DND-41 (cell line): ENCODE data around the gene TAS1R2.
"Not testable (repeated sequence)": the region's sequence is repeated elsewhere in the genome, so short reads cannot be mapped to it uniquely, and the experiment has no call there.

ENCODE experiments used
- ATAC-seq: fragments of 200-7000 bp; cut with Tn5 transposase; 3 replicates; pipeline ENCODE4 v1.9.1; 2021; ENCODE audit warnings: low read depth; ENCODE audit not compliant: insufficient read depth
- DNase-seq: peaks from one replicate; pipeline ENCODE4 v3.0.0-alpha.2; 2020
- H2AFZ ChIP-seq: 2 replicates; pipeline ENCODE4 v1.6.0; 2012; ENCODE audit warnings: low read depth, low read length
- H3K27ac ChIP-seq: 2 replicates; pipeline ENCODE4 v1.5.1; 2012; ENCODE audit warnings: low read length, inconsistent platforms
- H3K27me3 ChIP-seq: fragments of 200-600 bp; sonication (generic); 2 replicates; pipeline ENCODE4 v1.6.0; 2012; ENCODE audit warnings: low read length, mild to moderate bottlenecking, inconsistent platforms; ENCODE audit not compliant: insufficient read depth, poor library complexity
- H3K36me3 ChIP-seq: 2 replicates; pipeline ENCODE4 v1.5.1; 2012; ENCODE audit warnings: low read length, inconsistent platforms; ENCODE audit not compliant: insufficient read depth
- H3K4me1 ChIP-seq: 2 replicates; pipeline ENCODE4 v1.5.1; 2012; ENCODE audit warnings: mild to moderate bottlenecking, low read length; ENCODE audit not compliant: insufficient read depth
- H3K4me2 ChIP-seq: 2 replicates; pipeline ENCODE4 v1.6.0; 2012; ENCODE audit warnings: mild to moderate bottlenecking, moderate library complexity, low read length, inconsistent platforms; ENCODE audit not compliant: insufficient read depth
- H3K4me3 ChIP-seq, 2 experiments: fragments of 200-600 bp in 1 of 2; shearing (Covaris generic) in 1 of 2; 2 replicates each; pipeline ENCODE4 v1.5.1; 2012 to 2016; ENCODE audit warnings: inconsistent platforms in 2 of 2, low read length in 2 of 2, mild to moderate bottlenecking in 2 of 2, low read depth in 1 of 2, moderate library complexity in 1 of 2
- H3K79me2 ChIP-seq: 2 replicates; pipeline ENCODE4 v1.6.0; 2012; ENCODE audit warnings: low read length, inconsistent platforms; ENCODE audit not compliant: insufficient read depth
- H3K9ac ChIP-seq: 2 replicates; pipeline ENCODE4 v1.6.0; 2012; ENCODE audit warnings: low read depth, mild to moderate bottlenecking, inconsistent platforms, low read length, moderate library complexity
- H3K9me3 ChIP-seq: 2 replicates; pipeline ENCODE4 v1.5.1; 2012; ENCODE audit warnings: low read length, moderate library complexity, mild to moderate bottlenecking, inconsistent platforms; ENCODE audit not compliant: insufficient read depth, severe bottlenecking
- H4K20me1 ChIP-seq: 2 replicates; pipeline ENCODE4 v1.6.0; 2012; ENCODE audit warnings: low read length; ENCODE audit not compliant: insufficient read depth
- CTCF ChIP-seq: IDR thresholded peaks from 2 replicates; pipeline ENCODE4 v1.5.1; 2012; ENCODE audit warnings: borderline replicate concordance, low read length, moderate library complexity, mild to moderate bottlenecking; ENCODE audit not compliant: poor library complexity, severe bottlenecking; ENCODE audit errors: extremely low read depth
- EZH2 ChIP-seq: IDR thresholded peaks from 3 replicates; pipeline ENCODE4 v1.6.1; 2012; ENCODE audit warnings: borderline replicate concordance, low read depth, mild to moderate bottlenecking, moderate library complexity, low read length, inconsistent platforms; ENCODE audit not compliant: severe bottlenecking

TAS1R2 gene

GRCh38 chr1:18854331-18855025 lies 5.0 kb downstream of the TAS1R2 start:
- no peak overlapping the region for H3K9ac ChIP-seq
- no peaks in the 10 kb centered on the region for H3K4me1 ChIP-seq
- TF ChIP-seq CTCF (no peak), EZH2 (no peak)
- H3K27ac ChIP-seq, result no peak overlapping the region
- no peaks in the 10 kb centered on the region for H3K9me3 ChIP-seq
- H3K4me3 ChIP-seq, result no peak overlapping the region
- DNase-seq (no peak), ATAC-seq (no peak)
- H3K36me3 ChIP-seq, result no peaks in the 10 kb centered on the region
- H4K20me1 ChIP-seq, result no peaks in the 10 kb centered on the region
- no peaks in the 10 kb centered on the region for H3K79me2 ChIP-seq
- no peak overlapping the region for H3K4me2 ChIP-seq
- H2AFZ ChIP-seq, result no peak overlapping the region
- no peaks in the 10 kb centered on the region for H3K27me3 ChIP-seq

GRCh38 chr1:18852501-18852900 lies 7.0 kb downstream of the TAS1R2 start:
- DNase-seq (no peak), ATAC-seq (no peak)
- Histone ChIP-seq H3K79me2 (no peaks in the 10 kb centered on the region), H2AFZ (no peak overlapping the region), H3K4me3 (no peak overlapping the region), H3K9ac (no peak overlapping the region), H3K27me3 (no peaks in the 10 kb centered on the region), H3K9me3 (no peaks in the 10 kb centered on the region), H3K4me1 (no peaks in the 10 kb centered on the region), H3K27ac (no peak overlapping the region), H3K4me2 (no peak overlapping the region), H4K20me1 (no peaks in the 10 kb centered on the region), H3K36me3 (no peaks in the 10 kb centered on the region)
- TF ChIP-seq CTCF (no peak), EZH2 (no peak)

- no peaks in the 10 kb centered on the region for H4K20me1 ChIP-seq
- H3K36me3 ChIP-seq, result no peaks in the 10 kb centered on the region
- H3K27ac ChIP-seq, result no peak overlapping the region
- no peaks in the 10 kb centered on the region for H3K9me3 ChIP-seq
- no peaks in the 10 kb centered on the region for H3K4me1 ChIP-seq
- no peak overlapping the region for H3K9ac ChIP-seq
- H3K27me3 ChIP-seq, result no peaks in the 10 kb centered on the region
- no peak for TF ChIP-seq CTCF
- no peaks in the 10 kb centered on the region for H3K79me2 ChIP-seq
- no peak overlapping the region for H3K4me2 ChIP-seq
- DNase-seq (no peak), ATAC-seq (no peak)
- H3K4me3 ChIP-seq, result no peak overlapping the region
- no peak overlapping the region for H2AFZ ChIP-seq
These were observed 10.2 kb downstream of the TAS1R2 start for GRCh38 chr1:18849261-18849711.

GRCh38 chr1:18847723-18848122 lies 11.7 kb downstream of the TAS1R2 start:
- not testable (repeated sequence) for H3K9ac ChIP-seq, H3K4me2 ChIP-seq, H3K36me3 ChIP-seq, H3K79me2 ChIP-seq, ATAC-seq, DNase-seq, H3K4me1 ChIP-seq, H3K27ac ChIP-seq, H3K9me3 ChIP-seq, H3K27me3 ChIP-seq, H2AFZ ChIP-seq, H4K20me1 ChIP-seq, H3K4me3 ChIP-seq
